Measurements from ENCODE around the gene RXFP2. TPM values are rescaled to one million over a fixed set of nuclear protein-coding genes. Genes with fewer than 3 reads are reported as not detected.

Gene RXFP2
- polyA plus RNA-seq, 1 of the 3 experiments (the other 2 are of a cell fraction) = not detected

DNA sequence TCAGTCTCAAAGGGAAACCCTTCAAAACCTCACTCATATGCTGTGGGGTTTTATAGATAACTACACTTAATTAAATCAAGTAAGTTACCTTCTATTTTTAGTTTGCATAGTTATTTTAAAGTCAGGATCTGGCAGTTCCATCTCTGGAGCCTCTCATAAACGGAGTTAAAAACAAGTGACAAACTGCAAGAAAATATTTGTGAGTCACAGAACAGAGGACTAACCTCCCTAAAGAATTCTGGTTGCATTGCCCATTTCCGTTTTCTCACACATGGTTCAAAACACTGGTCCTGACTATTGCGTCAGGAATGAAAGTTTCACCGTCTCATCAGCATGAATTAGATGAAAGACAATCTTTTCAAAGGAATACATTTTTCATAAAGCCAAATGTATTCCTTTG lies 10.6 kb downstream of the RXFP2 start:
- Histone ChIP-seq H3K27ac (ENCODE audit: low read depth in 2 of 2, low read length in 1 of 2) (peak overlapping the region in 1 of 2 experiments; percentile 98; a peak in 3 of 4 replicates), H4K20me1 (ENCODE audit: insufficient read depth) (no peaks in the 10 kb centered on the region), H3K9me3 (no peaks in the 10 kb centered on the region), H3K4me1 (ENCODE audit: control insufficient read depth in 1 of 2, insufficient read depth in 2 of 2, low read depth in 1 of 2, low read length in 1 of 2) (peaks cover 0 to 14% of the 10 kb centered on the region in 2 experiments; a peak in 1 of 4 replicates), H3K4me3 (ENCODE audit: low read depth in 2 of 2, low read length in 1 of 2) (no peak overlapping the region), H3K79me2 (ENCODE audit: insufficient read depth) (no peaks in the 10 kb centered on the region), H3K36me3 (replicated peaks in 1 of 2; ENCODE audit: control insufficient read depth in 1 of 2, insufficient read depth in 2 of 2, low read length in 1 of 2) (no peaks in the 10 kb centered on the region), H3K4me2 (peak overlapping the region; percentile 63), H3K27me3 (ENCODE audit: insufficient read depth) (no peaks in the 10 kb centered on the region), H3F3A (replicated peaks; ENCODE audit: insufficient read depth) (peaks cover 18% of the 10 kb centered on the region), H3K9me2 (no peaks in the 10 kb centered on the region), H2AFZ (ENCODE audit: low read depth) (peak overlapping the region; percentile 26; the same call in 1 of the 2 replicates), H3K9ac (peak overlapping the region; percentile 72; the same call in 1 of the 2 replicates)
- 9% methylated on average over 4 of the region's 4 CpGs for WGBS (ENCODE audit: low lambda C conversion rate)
- POLR2A ChIA-PET = no interaction called here
- no peak for DNase-seq
- CTCF ChIA-PET = interaction anchor here (0.7 to 1.2 kb wide), 2 partner anchors 7 to 512 kb away, joined by 3 read pairs; no protein-coding TSS in a partner anchor
- TF ChIP-seq MEF2A (IDR thresholded peaks at IDR 0.05; ENCODE audit: borderline replicate concordance, low read depth) (peak; percentile 95), ELF1 (IDR thresholded peaks at IDR 0.05) (no peak), JUND (IDR thresholded peaks at IDR 0.05) (peak; percentile 80), RXRA (IDR thresholded peaks at IDR 0.05; ENCODE audit: borderline replicate concordance, low read depth) (peak; percentile 72; the same call in 1 of the 2 replicates), ZBTB33 (IDR thresholded peaks at IDR 0.05; ENCODE audit: borderline replicate concordance, low read depth) (no peak), TCF12 (IDR thresholded peaks at IDR 0.05) (peak; percentile 92), TEAD4 (IDR thresholded peaks at IDR 0.05; ENCODE audit: borderline replicate concordance, insufficient read depth) (peak; percentile 74), NRF1 (IDR thresholded peaks at IDR 0.05; ENCODE audit: low read depth, low read length) (no peak), EP300 (IDR thresholded peaks at IDR 0.05; ENCODE audit: borderline replicate concordance in 1 of 2, low read depth in 1 of 2, low read length in 1 of 2) (peak in 1 of 2 experiments; percentile 86; a peak in 2 of 4 replicates), FOSL2 (IDR thresholded peaks at IDR 0.05; ENCODE audit: borderline replicate concordance, low read depth) (peak; percentile 89), NFIC (IDR thresholded peaks at IDR 0.05; ENCODE audit: borderline replicate concordance) (peak; percentile 79), TAF1 (IDR thresholded peaks at IDR 0.05; ENCODE audit: borderline replicate concordance, low read depth, low read length) (no peak), REST (IDR thresholded peaks at IDR 0.05; ENCODE audit: low read depth, low read length) (no peak), RFX5 (IDR thresholded peaks at IDR 0.05; ENCODE audit: low read length) (no peak), RAD21 (IDR thresholded peaks at IDR 0.05; ENCODE audit: low read length) (no peak), FOXM1 (IDR thresholded peaks at IDR 0.05; ENCODE audit: low read depth) (no peak), GATA2 (CRISPR knock-in tag; IDR thresholded peaks at IDR 0.05) (no peak)
- TF ChIP-seq, protein P1, sequence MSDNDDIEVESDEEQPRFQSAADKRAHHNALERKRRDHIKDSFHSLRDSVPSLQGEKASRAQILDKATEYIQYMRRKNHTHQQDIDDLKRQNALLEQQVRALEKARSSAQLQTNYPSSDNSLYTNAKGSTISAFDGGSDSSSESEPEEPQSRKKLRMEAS (IDR thresholded peaks at IDR 0.05; ENCODE audit: low read depth) = peak; percentile 72
- TF ChIP-seq, protein P2, sequence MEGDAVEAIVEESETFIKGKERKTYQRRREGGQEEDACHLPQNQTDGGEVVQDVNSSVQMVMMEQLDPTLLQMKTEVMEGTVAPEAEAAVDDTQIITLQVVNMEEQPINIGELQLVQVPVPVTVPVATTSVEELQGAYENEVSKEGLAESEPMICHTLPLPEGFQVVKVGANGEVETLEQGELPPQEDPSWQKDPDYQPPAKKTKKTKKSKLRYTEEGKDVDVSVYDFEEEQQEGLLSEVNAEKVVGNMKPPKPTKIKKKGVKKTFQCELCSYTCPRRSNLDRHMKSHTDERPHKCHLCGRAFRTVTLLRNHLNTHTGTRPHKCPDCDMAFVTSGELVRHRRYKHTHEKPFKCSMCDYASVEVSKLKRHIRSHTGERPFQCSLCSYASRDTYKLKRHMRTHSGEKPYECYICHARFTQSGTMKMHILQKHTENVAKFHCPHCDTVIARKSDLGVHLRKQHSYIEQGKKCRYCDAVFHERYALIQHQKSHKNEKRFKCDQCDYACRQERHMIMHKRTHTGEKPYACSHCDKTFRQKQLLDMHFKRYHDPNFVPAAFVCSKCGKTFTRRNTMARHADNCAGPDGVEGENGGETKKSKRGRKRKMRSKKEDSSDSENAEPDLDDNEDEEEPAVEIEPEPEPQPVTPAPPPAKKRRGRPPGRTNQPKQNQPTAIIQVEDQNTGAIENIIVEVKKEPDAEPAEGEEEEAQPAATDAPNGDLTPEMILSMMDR (IDR thresholded peaks at IDR 0.05) = no peak
- TF ChIP-seq, protein P3, sequence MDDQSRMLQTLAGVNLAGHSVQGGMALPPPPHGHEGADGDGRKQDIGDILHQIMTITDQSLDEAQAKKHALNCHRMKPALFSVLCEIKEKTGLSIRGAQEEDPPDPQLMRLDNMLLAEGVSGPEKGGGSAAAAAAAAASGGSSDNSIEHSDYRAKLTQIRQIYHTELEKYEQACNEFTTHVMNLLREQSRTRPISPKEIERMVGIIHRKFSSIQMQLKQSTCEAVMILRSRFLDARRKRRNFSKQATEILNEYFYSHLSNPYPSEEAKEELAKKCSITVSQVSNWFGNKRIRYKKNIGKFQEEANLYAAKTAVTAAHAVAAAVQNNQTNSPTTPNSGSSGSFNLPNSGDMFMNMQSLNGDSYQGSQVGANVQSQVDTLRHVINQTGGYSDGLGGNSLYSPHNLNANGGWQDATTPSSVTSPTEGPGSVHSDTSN (IDR thresholded peaks at IDR 0.05) = peak; percentile 73
- TF ChIP-seq, protein P4, sequence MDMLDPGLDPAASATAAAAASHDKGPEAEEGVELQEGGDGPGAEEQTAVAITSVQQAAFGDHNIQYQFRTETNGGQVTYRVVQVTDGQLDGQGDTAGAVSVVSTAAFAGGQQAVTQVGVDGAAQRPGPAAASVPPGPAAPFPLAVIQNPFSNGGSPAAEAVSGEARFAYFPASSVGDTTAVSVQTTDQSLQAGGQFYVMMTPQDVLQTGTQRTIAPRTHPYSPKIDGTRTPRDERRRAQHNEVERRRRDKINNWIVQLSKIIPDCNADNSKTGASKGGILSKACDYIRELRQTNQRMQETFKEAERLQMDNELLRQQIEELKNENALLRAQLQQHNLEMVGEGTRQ (IDR thresholded peaks at IDR 0.05; ENCODE audit: borderline replicate concordance, low read depth, low read length) = no peak
- TF ChIP-seq, protein P5, sequence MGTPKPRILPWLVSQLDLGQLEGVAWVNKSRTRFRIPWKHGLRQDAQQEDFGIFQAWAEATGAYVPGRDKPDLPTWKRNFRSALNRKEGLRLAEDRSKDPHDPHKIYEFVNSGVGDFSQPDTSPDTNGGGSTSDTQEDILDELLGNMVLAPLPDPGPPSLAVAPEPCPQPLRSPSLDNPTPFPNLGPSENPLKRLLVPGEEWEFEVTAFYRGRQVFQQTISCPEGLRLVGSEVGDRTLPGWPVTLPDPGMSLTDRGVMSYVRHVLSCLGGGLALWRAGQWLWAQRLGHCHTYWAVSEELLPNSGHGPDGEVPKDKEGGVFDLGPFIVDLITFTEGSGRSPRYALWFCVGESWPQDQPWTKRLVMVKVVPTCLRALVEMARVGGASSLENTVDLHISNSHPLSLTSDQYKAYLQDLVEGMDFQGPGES (IDR thresholded peaks at IDR 0.05; ENCODE audit: low read depth, low read length) = no peak

All from SK-N-SH (cell line).